ENCODE data around the gene SOX1.

Gene SOX1

DNA sequence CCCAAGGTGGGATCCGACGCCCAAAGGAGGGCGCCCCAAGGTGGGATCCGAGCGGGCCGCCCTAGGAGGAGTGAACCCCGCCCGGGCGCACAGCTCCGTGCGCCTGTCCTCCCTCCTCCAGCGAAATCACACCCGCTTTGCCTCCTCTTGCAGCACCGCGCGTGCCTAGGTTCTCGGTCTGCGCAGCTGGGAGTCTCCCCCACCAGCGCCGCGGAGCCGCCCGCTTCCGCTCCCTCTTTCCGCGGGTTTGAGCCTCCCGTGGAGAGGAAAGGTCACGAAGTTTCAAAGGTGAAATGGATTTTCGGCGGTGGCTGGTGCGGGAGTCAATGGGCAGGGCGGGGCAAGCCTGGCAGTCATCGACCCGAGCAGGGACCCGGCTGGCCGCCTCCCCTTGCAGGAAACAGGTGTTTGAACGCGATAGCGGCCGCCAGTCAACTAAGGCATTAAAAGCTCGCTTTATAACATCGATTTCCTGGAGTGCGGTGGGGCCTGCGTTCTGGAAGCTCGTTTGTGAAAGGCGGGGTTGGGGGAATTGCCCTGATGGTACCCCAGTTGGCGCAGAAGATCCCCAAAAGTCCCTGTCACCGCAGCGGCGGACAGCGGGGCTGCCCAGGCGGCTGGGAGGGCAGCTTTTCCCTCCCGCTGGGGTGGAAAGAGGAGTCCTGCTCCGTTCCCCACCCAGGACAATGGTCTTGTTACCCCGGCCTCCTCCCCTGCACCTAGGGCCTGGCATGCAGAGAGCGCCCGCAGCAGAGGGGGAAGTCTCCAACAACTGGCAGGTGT is 9.0 kb upstream of the SOX1 start:
- no peak overlapping the region for H3K4me3 ChIP-seq (ENCODE audit: control insufficient read depth, low read depth, low read length)
- TF ChIP-seq, protein P1, sequence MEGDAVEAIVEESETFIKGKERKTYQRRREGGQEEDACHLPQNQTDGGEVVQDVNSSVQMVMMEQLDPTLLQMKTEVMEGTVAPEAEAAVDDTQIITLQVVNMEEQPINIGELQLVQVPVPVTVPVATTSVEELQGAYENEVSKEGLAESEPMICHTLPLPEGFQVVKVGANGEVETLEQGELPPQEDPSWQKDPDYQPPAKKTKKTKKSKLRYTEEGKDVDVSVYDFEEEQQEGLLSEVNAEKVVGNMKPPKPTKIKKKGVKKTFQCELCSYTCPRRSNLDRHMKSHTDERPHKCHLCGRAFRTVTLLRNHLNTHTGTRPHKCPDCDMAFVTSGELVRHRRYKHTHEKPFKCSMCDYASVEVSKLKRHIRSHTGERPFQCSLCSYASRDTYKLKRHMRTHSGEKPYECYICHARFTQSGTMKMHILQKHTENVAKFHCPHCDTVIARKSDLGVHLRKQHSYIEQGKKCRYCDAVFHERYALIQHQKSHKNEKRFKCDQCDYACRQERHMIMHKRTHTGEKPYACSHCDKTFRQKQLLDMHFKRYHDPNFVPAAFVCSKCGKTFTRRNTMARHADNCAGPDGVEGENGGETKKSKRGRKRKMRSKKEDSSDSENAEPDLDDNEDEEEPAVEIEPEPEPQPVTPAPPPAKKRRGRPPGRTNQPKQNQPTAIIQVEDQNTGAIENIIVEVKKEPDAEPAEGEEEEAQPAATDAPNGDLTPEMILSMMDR (conservative IDR thresholded peaks at IDR 0.05; ENCODE audit: control insufficient read depth, insufficient read depth, low read depth, low read length) = no peak
- no peak for DNase-seq (ENCODE audit: low read depth)

GRCh38 chr13:112058519-112058873 is 8.5 kb upstream of the SOX1 start:
- DNase-seq (ENCODE audit: low read depth) = no peak
- TF ChIP-seq, protein P1 (conservative IDR thresholded peaks at IDR 0.05; ENCODE audit: control insufficient read depth, insufficient read depth, low read depth, low read length) = no peak
- H3K4me3 ChIP-seq (ENCODE audit: control insufficient read depth, low read depth, low read length) = no peak overlapping the region

- DNase-seq (ENCODE audit: low read depth) = no peak
- TF ChIP-seq, protein P1 (conservative IDR thresholded peaks at IDR 0.05; ENCODE audit: control insufficient read depth, insufficient read depth, low read depth, low read length) = no peak
- H3K4me3 ChIP-seq (ENCODE audit: control insufficient read depth, low read depth, low read length) = no peak overlapping the region
Observed at GRCh38 chr13:112058941-112059340, 8.0 kb upstream of the SOX1 start.

DNA sequence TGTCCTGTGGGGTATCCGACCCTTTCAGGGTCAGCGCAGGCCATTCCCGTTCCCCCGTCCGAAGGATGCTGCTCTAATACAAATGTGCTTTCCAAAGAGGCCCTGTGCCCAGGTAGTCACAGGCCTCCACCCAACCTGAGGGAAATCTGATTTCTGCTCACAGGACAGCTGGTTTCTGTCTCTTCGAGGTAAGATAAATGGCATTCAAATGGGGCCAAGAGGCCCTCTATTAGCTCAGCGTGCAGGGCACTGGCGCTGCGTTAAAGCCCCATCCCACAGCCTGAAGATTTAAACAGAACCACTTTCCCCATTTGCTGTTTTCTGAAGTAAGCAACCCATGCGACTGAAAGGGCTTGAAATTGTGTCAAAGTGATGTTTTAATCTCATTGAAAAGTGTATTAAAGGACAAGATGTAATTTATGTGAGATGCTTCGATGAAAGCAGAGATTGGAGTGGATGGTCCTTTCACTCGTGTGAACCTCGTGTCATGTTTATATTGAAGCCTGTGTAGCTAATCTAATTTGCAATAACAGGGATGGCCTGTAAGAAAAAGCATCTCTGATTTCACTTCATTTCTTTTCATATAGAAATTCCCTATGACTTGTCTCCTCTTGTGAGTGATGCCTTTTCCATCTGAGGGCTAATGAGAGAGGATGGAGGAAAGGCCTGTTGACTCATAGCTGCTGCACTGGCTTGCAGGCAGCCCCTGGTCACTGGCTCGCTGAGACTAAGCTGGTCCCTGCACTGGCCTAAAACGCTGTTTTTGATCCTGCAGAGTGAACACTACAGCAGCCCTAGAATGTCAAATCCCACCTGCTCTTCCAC is 7.3 kb upstream of the SOX1 start:
- no peak overlapping the region for H3K4me3 ChIP-seq (ENCODE audit: control insufficient read depth, low read depth, low read length)
- TF ChIP-seq, protein P1 (conservative IDR thresholded peaks at IDR 0.05; ENCODE audit: control insufficient read depth, insufficient read depth, low read depth, low read length) = no peak
- no peak for DNase-seq (ENCODE audit: low read depth)

DNA sequence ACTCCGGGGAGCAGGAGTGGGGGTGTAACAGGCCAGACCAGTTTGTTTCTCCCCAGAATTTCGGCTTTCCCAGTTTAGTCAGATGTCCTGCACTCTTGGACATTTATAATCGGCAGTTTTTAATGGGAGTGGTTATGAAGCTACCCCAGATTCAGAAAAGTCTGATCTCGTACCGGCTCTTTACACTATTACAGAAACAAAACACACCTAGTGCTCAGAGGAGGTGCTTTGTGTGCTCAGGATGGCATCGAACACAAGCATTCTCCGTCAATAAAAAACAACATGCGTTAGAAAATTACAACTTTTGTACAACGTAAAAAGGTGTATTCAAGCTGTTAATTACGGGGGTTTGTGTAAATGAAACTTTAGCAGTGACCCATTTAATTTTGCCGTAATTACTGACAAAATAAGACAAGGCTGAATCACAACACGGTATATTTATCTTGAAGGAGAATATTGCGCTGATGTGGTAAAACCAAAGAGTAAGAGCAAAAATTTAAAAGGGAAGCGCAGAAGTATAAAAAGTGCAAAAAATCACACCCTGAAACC is 6.6 kb upstream of the SOX1 start:
- DNase-seq (ENCODE audit: low read depth) = no peak
- no peak overlapping the region for H3K4me3 ChIP-seq (ENCODE audit: control insufficient read depth, low read depth, low read length)
- TF ChIP-seq, protein P1 (conservative IDR thresholded peaks at IDR 0.05; ENCODE audit: control insufficient read depth, insufficient read depth, low read depth, low read length) = no peak

DNA sequence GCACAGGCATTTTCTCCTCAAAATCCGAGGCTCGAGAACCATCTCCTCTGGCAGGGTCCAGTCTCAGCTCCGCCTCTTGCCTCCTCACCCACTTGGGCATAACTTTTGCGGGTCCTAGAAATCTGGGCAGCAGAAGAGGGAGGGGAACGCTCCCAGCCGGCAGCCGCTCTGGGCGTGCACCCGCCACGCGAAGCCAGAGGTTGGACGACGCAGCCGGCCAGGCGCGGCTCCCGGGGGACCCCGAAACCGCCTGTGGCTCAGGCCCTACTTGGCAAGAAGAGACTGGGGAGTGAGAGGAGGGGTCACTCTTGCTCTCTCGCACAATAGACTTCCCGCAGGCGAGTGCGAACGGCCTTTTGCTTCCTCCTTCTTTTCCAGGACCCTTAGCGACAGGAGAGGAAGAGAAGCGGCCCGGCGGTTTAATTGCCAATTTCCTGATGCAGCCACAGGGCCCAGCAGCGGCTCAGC is 6.0 kb upstream of the SOX1 start:
- TF ChIP-seq, protein P1 (conservative IDR thresholded peaks at IDR 0.05; ENCODE audit: control insufficient read depth, insufficient read depth, low read depth, low read length) = no peak
- H3K4me3 ChIP-seq (ENCODE audit: control insufficient read depth, low read depth, low read length) = no peak overlapping the region
- DNase-seq (ENCODE audit: low read depth) = no peak

Measured in fibroblast of mammary gland (primary cell).